ENCODE results near the gene BLM.

- no peak for TF ChIP-seq GATA2 (IDR thresholded peaks at IDR 0.05; ENCODE audit: low read depth, low read length)
- TF ChIP-seq GATA3 (IDR thresholded peaks at IDR 0.05; ENCODE audit: low read depth, low read length): no peak
Observed at GRCh38 chr15:90711418-90711824, 5.7 kb upstream of the BLM start.

Data from SH-SY5Y (cell line).